Lower leg skin (tissue), 3 donors: ENCODE data around the gene CTTNBP2.

Experiments used
- CTCF ChIP-seq, 3 donors: fragments of 450-650 bp; IDR thresholded peaks; one replicate each; pipeline ENCODE4 v1.5.1; 2016; ENCODE audit warnings: antibody characterized with exemption in 3 of 3, mild to moderate bottlenecking in 3 of 3, moderate library complexity in 2 of 3
- POLR2A ChIP-seq, 2 donors: fragments of 450-650 bp; IDR thresholded peaks; one replicate each; pipeline ENCODE4 v1.6.1; 2016 to 2017; ENCODE audit warnings: antibody characterized with exemption in 2 of 2, mild to moderate bottlenecking in 1 of 2, moderate library complexity in 1 of 2

- TF ChIP-seq POLR2A (IDR thresholded peaks at IDR 0.05) = no peak
- no peak for TF ChIP-seq CTCF (IDR thresholded peaks at IDR 0.05)
Measured at GRCh38 chr7:117901089-117901797, 28.0 kb upstream of the CTTNBP2 start.
